HG03442 (cell line): Measurements from ENCODE around the gene SLIT1.

Source experiments
- ATAC-seq: cut with Tn5 transposase; IDR thresholded peaks from one replicate; pipeline ENCODE4 v1.9.1; 2021; ENCODE audit warnings: mild to moderate bottlenecking, moderate library complexity; ENCODE audit not compliant: unreplicated experiment

The SLIT1 gene

DNA sequence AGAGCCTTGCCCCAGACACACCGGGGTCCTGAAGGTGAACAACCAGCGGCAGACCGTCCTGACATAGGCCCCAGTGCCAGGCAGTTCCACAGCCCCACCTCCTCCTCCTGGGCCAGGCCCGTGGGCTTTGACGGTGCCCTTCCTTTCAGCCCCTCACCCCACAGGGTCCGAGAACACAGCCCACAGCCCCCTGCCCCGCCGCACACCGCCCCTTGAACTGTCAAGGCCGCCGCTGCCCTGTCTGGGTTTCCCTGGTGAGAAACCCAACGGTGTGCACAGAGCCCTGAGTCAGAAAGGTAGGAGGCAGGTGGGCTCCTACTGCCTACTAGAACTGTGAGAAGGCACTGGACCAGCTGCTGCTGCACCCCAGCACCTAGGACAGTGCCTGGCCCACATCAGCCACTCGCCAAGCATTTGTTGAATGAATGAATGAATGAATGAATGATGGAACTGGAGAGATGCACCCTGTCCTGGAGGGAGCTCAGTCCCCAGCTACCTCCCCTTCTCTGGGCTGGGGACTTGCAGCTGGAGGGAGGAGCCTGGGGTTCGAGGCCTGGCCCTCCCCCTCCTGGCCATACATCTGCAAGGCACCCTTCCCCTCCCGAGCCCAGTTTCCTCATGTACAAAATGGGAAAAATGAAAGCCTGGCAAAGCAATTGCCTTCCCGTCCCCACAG is 117.9 kb downstream of the SLIT1 start:
- no peak for ATAC-seq

DNA sequence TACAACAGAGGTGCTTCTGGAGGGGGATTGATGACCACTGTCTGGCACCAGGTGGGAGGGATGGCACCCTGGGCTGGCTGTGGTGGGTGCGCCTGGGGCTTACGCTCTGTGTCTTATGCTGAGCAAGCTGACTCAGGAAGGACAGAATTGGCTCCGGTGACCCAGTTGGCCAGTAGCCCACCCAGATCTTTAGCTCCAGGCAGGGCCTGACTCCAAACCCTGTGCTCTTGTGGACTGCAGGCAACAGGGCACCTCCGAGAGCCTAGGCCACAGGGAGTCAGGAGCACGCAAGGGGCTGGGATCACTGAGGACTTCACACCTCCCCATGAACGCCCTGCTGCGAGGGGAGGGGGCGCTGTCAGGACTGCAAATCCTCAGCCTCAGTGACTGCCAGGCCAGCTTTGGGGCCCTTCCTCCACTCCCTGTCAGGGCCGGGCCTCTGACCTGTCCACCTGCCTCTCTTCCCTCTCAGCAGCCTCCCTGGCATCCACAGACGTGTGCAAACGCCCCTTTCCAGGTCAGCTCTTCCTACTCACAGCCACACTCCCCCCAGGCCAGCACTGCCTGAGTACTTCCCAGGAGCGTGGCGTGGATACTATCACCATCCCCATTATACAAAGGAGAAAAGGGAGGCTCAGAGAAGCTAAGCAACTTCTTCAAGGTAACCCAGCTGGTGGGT is 118.7 kb downstream of the SLIT1 start:
- no peak for ATAC-seq

DNA sequence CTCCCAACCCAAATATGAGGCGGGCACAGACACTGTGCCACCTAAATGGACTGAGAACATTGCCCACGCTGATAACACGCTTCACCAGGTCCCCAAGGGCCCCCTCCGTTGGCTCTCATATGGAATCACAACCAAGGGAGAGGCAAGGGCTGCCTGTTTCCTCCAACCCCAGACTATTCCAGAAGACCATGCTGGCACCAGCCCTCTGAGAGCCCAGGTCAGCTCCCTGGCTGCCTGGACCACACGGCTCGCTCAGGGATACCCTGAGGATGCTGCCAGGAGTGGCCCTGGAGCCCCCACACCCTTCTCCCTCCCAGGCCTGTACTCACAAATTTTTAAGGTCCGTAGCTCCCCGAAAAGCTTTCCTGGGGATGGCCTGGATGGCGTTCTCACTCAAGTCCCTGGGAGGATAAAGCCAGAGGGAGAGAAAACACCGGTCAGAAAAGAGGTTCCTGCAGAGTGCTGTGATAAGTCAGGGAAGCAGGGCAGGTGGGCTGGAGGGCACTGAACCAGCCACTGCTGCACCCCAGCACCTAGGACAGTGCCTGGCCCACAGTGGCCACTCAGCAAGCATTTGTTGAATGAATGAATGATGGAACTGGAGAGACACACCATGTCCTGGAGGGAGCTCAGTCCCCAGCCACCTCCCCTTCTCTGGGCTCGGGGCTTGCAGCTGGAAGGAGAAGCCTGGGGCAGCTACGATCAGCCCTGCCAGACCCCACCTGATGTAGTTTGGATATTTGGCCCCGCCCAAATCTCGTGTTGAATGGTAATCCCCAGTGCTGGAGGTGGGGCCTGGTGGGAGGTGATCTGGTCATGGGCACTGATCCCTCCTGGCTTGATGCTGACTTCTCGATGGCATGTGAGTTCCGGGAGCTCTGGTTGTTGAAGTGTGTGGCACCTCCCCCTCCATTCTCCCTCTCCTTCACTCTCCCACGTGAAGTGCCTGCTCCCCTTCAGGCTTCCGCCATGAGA is 119.8 kb downstream of the SLIT1 start:
- ATAC-seq = no peak

DNA sequence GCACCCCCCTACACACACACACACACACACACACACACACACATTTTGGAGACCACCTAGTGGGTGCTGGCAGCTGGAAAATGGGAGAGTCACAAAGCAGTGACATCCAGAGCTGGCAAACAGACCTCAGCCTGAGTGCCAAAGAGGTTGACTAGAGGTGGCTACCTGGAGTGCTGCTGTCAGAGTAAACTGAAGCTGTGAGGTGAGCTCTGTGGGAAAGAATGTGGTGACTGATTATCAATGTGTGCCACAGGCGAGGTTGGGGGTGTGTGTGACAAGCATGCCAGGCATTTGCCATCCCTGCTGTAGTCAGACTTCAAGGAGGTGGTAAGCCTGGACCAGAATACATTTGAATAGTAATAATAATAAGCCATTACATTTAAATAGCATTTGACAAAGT is 120.6 kb downstream of the SLIT1 start:
- no peak for ATAC-seq

DNA sequence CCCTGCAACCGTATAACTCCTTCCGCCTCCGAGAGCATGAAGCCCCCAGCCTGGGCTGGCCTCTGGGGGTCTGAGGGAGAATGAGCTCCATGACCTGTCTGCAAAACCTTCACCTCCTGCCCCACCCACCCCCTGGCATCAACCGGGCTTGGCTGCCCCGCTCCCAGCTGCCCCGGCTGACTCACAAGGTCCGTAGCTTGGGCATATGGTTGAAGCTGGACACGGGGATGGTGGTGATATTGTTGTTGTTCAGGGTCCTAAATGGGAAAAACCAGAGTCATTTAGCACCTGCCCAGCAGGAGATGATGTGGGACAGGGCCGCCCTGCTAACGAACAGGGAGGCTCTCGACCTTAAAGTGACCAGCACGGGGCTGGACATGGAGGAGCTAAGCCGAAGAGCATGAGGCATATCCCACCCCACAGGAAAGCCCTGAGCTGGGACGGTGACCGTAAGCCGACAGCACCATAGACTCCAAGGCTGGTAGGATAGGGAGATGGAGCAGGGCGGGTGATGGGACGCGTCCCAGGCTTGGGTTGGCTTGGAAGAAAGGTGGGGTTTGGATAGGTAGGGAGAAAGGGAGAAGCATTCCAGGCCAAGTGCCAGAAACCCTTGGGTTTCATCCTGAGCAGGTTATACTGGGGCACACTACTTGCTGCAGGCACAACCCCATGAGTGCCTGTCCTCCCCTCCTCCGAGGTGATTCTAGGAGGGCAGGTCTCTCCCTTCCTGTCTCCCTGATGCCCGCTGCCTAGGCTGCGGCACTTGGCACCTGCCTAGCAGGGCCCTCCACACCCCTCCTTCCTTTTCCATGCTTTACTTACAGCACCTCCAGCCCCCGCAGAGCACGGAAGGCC is 121.5 kb downstream of the SLIT1 start:
- ATAC-seq = no peak

DNA sequence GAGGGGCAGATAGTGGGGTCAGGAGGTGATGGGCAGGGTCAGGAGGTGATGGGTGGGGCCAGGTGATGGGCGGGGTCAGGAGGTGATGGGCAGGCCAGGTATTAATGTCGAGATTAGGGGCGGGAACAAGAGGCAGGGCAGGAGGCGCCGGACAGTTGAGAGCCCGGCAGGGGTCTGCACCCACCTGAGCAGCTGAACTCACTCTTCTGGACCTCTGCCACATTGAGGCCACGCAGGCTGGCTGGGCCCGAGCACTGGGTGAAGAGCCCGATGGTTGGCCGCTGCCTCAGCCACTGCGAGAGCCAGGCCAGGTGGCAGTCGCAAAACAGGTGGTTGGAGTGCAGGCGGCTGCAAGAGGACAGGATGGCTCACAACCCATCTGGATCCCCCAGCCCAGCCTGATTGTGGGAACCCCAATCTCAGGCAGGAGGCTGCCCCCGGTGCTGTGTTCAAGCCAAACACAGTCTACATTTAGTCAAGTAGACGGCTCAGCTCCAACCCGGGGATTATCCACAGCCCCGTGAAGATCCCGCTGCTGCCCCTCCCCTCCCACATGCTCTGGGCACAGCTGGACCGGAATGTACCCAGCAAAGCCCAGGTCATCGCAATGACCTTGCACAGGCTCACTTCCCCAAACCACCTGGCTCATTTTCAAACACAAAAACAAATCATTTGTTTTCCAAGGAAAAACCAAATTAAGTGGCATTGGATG is 122.3 kb downstream of the SLIT1 start:
- ATAC-seq = no peak

DNA sequence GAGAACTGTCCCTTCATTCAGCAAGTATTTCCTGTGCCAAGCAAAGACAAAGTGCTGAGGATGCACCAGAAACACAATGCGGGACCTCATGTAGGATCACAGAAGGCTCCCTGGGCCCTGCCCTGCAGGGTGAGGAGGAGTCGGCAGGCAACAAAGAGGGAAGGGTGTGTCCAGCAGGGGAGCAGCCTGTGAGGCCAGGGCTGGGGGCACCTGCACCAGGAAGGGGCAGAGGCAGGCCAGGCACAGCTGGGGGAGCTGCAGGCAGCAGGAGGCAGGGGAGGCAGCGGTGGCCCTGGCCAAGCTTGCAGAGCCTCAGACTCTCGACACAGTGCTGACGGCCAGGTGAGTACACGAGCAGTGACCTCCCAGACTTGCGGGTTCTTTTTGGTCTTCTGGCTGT is 123.3 kb downstream of the SLIT1 start:
- no peak for ATAC-seq

DNA sequence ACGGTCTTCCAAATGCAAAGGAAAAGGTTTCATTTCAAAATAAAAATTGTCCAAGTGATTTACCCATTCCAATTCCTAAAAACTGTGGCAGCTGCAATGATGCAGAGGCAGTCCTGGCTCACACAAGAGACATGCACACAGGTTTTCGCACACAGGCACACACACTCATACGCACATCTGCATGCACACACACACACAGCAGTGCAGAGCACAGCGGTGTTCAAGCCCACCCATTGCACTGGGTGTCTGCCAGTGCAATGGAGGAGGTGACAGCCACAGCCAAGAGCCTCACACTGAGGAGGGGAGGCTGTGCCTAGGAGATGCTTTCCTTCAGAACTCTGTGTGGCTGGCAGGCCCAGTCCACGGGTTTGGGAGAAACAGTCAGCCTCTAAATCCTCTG is 123.7 kb downstream of the SLIT1 start:
- no peak for ATAC-seq

DNA sequence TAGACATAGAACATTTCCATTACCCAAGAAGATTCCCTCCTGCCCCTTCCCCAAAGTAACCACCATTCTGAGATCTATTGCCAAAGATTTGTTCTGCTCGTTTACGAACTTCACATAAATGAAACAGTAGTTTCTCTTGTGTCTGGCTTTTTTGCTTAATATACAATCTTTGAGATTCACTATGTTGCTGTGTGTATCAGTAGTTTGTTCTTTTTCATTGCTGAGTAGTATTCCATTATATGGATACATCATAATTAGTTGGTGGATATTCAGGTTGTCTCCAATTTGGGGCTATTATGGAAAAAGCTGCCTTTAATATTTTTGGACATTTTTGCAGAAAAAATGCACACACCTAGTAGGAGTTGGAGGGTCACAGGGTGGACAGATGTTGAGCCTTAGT is 124.3 kb downstream of the SLIT1 start:
- ATAC-seq = no peak

DNA sequence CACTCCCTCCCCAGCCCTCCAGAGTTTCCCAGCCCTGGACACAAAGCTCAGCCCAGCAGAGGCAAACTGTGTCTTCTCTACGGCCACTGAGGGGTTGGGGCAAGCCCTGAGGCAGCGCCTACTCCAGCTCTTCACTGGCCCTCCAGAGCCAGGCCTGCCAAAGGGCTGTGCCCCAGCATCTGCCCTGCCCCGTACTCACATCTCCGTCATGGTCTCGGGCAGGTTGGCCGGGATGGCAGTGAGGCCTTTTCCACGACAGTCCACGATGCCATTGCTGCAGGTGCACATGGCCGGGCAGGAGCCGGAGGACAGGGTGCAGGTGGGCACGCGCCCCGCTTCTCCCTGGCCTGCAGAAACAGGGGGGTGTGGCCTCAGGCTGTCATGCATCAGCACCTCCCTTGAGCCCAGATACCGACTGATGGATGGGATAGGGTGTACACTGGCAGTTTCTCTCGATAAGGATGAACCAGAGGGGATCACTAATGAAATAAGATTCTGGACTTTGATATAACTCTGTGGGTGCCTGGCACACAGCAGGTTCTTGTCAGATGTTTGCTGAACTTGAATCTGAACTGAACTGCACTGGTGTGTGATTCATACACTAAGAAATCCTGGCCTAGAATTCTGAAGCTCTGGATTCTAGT is 125.2 kb downstream of the SLIT1 start:
- ATAC-seq = no peak

DNA sequence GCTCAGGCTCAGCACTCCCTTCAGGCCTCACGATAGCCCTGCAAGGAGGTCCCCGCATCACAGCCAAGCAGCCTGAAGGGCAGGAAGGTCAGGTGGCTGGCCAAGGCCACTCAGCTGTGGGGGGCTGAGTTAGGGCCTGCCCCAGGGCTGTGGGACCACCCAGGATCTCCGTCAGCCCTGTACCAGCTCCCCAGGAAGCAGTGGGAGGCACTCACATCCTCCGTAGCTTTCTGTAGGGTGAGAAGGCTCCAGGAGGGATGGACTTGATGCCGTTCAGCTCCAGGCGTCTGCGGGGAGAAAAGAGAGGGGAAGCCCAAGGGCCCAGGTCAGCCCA is 125.9 kb downstream of the SLIT1 start:
- ATAC-seq = no peak

DNA sequence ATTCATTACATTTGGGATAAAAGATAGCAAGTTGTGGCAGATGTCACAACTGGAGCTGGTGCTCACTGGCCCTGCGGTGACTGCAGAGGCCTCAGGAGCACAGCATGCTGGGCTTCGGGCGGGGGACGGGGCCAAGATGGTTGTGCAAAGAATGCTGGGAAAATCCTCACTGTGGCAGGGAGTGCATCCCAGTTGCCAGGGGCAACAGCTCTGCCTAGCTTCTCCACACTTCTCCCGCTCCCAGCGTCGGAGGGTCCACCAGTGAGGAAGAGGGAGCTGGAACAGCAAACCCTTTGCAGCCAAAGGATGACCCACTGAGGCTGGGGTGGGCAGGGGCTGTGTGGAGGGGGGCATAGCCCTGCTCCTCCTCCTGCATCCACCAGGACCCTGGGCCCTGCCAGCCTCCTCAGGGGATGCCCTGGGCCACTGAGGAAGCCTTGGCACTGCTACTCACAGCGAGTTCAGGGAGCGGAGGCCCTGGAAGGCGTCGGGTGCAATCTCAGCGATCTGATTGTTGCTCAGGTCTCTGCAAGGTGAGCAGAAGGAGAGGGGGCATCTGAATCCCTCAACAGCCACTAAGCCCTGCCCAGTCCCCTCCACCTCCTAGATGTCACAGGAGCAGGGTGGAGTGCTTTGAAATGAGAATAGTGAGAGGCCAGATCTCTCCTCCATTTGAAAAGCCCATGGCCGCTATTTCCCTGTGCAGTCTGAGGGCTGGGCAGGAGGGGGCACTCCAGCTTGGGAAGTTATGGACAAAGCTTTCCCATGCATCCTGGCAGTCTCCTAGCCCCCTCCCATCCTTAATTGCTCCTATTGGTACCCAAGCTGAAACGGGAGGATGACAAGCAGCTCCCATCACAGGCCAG is 126.5 kb downstream of the SLIT1 start:
- ATAC-seq = no peak

DNA sequence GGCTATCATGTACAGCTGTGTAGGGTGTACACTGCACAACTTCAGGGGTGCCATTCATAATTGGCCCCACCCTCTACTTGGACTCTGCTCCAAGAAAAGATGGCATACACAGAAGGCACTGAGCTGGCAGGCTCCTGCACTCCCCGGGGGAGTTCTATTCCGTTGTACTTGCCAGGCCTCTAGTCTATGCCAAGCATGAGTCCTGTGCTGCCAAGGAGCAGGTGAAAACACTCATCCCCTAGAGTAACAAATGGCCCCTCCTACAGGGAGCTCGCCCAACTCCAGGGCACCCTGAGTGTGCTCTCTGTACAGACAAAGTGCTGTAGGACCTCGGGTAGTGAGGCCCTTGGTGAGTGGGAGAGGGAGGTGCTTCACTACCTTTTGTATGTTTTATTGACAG is 127.2 kb downstream of the SLIT1 start:
- ATAC-seq = no peak

DNA sequence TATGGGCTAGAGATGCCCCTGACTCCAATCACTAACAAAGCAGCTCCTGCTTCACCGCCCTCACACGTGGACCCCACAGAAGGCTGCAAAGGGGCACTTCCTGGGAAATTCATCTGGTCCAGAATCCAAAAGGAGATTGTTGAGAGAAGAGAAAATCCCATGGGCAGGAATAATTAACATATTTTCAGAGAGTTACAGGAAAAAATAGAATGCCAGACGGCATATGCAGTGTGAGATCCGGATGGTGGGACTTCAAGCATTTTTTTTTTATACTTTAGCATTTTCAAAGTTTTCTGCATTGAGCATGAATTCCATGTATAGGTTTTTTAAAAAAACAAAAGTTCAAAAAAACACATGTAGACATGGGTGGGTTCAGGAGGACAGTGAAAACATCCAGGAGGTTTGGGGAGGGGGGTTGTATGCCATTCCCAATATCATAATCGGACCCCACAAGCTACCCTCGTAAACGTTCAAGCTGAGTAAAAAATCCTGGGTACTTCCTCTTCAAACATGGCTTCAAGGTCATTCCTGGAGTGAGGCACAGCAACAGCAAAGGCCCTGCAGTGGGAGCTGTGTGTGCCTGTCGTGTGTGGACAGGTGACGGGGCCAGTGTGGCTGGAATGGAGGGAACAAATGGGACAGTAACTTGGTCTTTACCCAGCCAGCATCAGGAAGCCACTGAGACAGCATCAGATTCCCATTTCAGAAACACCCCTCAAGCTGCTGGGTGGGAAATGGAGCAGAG is 128.1 kb downstream of the SLIT1 start:
- ATAC-seq = no peak

DNA sequence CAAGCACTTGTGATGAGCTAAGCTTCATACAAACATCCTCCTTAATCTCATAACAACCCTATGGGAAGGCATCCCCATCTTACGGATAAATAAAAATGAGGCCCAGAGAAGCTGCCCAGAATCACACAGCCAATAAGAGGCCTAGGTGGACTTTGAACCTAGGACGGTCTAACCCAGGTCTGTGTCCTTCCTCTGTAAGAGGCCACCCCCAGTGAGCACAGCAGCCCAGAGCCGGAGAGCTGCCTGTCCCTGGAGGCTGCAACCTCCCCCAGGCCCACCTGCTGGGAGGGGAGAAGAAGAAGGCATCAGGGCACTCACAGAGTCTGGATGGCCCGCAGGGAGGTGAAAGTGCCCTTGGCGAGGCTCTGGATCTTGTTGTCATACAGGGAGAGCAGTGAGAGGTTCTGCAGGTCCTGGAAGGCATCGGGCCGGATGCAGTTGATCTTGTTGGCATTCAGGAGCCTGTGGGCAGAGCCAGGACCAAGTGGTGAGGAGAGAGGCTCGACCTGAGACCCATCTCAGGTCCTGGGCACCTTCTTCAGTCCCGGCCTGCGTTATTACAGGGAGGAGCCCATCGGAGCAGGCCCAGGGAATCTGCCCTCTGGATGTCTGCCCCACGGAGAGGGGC is 129.6 kb downstream of the SLIT1 start:
- ATAC-seq = no peak

DNA sequence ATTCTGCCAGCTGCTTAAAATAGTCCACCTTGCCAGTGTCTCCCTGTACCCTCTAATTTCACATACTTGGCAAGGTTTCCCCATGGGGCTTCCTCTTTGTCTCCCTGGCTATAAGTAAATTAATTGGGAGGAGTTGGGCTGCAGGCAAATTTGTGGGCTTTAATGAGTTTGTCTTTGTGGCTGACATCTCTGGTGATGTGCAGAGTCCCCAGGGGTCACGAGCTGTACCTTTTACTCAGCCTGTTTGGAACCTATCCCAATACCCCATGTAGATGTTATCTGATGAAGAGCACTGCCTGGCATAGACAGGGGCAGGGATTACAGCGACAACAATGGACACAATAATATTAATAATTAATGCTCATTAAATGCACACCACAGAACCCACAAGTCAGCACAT is 132.5 kb downstream of the SLIT1 start:
- ATAC-seq = no peak

DNA sequence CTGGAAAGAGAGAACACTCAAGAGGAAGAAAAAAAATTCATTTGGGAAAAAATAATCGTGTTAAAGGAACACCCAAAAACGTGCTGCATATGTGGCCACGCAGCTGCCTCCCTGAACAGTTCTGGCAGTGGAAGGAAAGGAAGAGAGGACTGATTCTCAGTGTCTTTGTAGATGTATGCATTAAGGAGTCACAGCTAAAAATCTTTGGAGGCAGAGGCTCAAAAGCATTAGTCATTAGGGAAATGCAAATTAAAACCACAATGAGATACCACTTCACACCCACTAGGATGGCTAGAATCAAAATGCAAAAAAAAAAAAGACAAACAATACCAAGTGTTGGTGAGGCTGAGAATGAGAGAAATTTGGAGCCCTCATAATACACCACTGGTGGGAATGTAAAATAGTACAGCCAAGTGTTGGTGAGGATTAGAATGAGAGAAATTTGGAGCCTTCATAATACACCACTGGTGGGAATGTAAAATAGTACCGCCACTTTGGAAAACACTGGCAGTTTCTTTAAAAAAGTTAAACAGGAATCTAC is 134.7 kb downstream of the SLIT1 start:
- no peak for ATAC-seq
